HUES64 (cell line): ENCODE measurements around the gene PCDHGC5. TPM values are rescaled to one million over a fixed set of nuclear protein-coding genes. Genes with fewer than 3 reads are reported as not detected.
A peak's percentile ranks its signal among the peaks of the same experiment; 100 is the strongest.

Experiments
- H3K27ac ChIP-seq: 2 replicates; pipeline ENCODE4 v1.7.0; 2013; ENCODE audit warnings: low read depth, low read length, inconsistent platforms
- H3K27me3 ChIP-seq: 2 replicates; pipeline ENCODE4 v1.6.1; 2013; ENCODE audit warnings: mild to moderate bottlenecking, low read length; ENCODE audit not compliant: insufficient read depth
- H3K36me3 ChIP-seq: 2 replicates; pipeline ENCODE4 v1.6.1; 2013; ENCODE audit warnings: mild to moderate bottlenecking, low read length; ENCODE audit not compliant: insufficient read depth
- H3K4me1 ChIP-seq: 2 replicates; pipeline ENCODE4 v1.6.1; 2013; ENCODE audit warnings: mild to moderate bottlenecking, low read length, moderate library complexity; ENCODE audit not compliant: insufficient read depth
- H3K4me3 ChIP-seq: 2 replicates; pipeline ENCODE4 v1.5.1; 2013; ENCODE audit warnings: mild to moderate bottlenecking, low read length, moderate library complexity
- H3K9ac ChIP-seq: 2 replicates; pipeline ENCODE4 v1.6.1; 2013; ENCODE audit warnings: mild to moderate bottlenecking, low read depth, low read length
- H3K9me3 ChIP-seq: 2 replicates; pipeline ENCODE4 v1.6.1; 2013; ENCODE audit warnings: low read depth, low read length; ENCODE audit not compliant: insufficient read depth
- WGBS: fragments of 150-250, 120-280 bp; methylation state at CpG from one replicate; pipeline ENCODE4 v1.1.7; 2013; ENCODE audit warnings: missing lambda C conversion rate; 5-methylcytosine and 5-hydroxymethylcytosine counted together
- polyA plus RNA-seq, 2 experiments: library from polyadenylated mRNA; stranded (reverse); fragments of 50-300 nt; gene quantifications; one replicate each; pipeline ENCODE4 v1.2.3, GENCODE V29; 2013

Gene PCDHGC5
- 1.1 TPM for polyA plus RNA-seq (2013, experiment 1 of 2)
- 1.1 TPM for polyA plus RNA-seq (2013, experiment 2 of 2)

- H3K27ac ChIP-seq, result no peak within 1 kb of the TSS
- H3K9me3 ChIP-seq, result no peaks in the 10 kb centered on the region
- no peak within 1 kb of the TSS for H3K4me3 ChIP-seq
- H3K36me3 ChIP-seq, result peaks cover 5% of the 10 kb centered on the region; the same call in 1 of the 2 replicates
- H3K27me3 ChIP-seq, result peaks cover 19% of the 10 kb centered on the region
- no peak within 1 kb of the TSS for H3K9ac ChIP-seq
- peaks cover 10% of the 10 kb centered on the region for H3K4me1 ChIP-seq
- 69% methylated on average over 14 of the region's 14 CpGs for WGBS
These were observed at the start of gene PCDHGC5 for GRCh38 chr5:141488591-141489561. Gene PCDHGC5, plus strand, starts transcription at chr5:141489081. Its CDS starts 160 bp downstream, at chr5:141489241.

- 87% methylated on average over 10 of the region's 10 CpGs for WGBS
- Histone ChIP-seq H3K9me3 (peaks cover 5% of the 10 kb centered on the region; the same call in 1 of the 2 replicates), H3K4me3 (no peak overlapping the region), H3K36me3 (no peaks in the 10 kb centered on the region), H3K27ac (no peak overlapping the region), H3K27me3 (no peaks in the 10 kb centered on the region), H3K4me1 (no peaks in the 10 kb centered on the region), H3K9ac (no peak overlapping the region)
These were observed 49.3 kb upstream of the PCDHGC5 start for GRCh38 chr5:141439411-141440141.

- no peak overlapping the region for H3K9ac ChIP-seq
- WGBS, result 97% methylated on average over 9 of the region's 9 CpGs
- no peaks in the 10 kb centered on the region for H3K4me1 ChIP-seq
- H3K27ac ChIP-seq, result no peak overlapping the region
- H3K4me3 ChIP-seq, result no peak overlapping the region
- peaks cover 1% of the 10 kb centered on the region; the same call in 1 of the 2 replicates for H3K9me3 ChIP-seq
- H3K27me3 ChIP-seq, result no peaks in the 10 kb centered on the region
- no peaks in the 10 kb centered on the region for H3K36me3 ChIP-seq
These were observed 48.5 kb upstream of the PCDHGC5 start for GRCh38 chr5:141440341-141440740.

GRCh38 chr5:141441571-141442170 lies 47.2 kb upstream of the PCDHGC5 start:
- Histone ChIP-seq H3K27ac (no peak overlapping the region), H3K9me3 (no peaks in the 10 kb centered on the region), H3K9ac (no peak overlapping the region; the same call in 1 of the 2 replicates), H3K27me3 (no peaks in the 10 kb centered on the region), H3K4me1 (no peaks in the 10 kb centered on the region), H3K4me3 (no peak overlapping the region), H3K36me3 (no peaks in the 10 kb centered on the region)
- WGBS, result 97% methylated on average over 50 of the region's 50 CpGs

GRCh38 chr5:141465351-141465750 lies 23.5 kb upstream of the PCDHGC5 start:
- H3K4me1 ChIP-seq, result no peaks in the 10 kb centered on the region
- H3K9ac ChIP-seq, result no peak overlapping the region
- WGBS, result 91% methylated on average over 3 of the region's 3 CpGs
- no peaks in the 10 kb centered on the region for H3K27me3 ChIP-seq
- no peak overlapping the region for H3K27ac ChIP-seq
- H3K9me3 ChIP-seq, result no peaks in the 10 kb centered on the region
- H3K4me3 ChIP-seq, result no peak overlapping the region
- H3K36me3 ChIP-seq, result no peaks in the 10 kb centered on the region

- H3K4me3 ChIP-seq, result peak within 1 kb of the TSS; percentile 66
- H3K27ac ChIP-seq, result no peak within 1 kb of the TSS
- H3K36me3 ChIP-seq, result no peaks in the 10 kb centered on the region
- peaks cover 8% of the 10 kb centered on the region; the same call in 1 of the 2 replicates for H3K4me1 ChIP-seq
- WGBS, result 3% methylated on average over 28 of the region's 28 CpGs
- H3K9ac ChIP-seq, result peak within 1 kb of the TSS; percentile 32; the same call in 1 of the 2 replicates
- no peaks in the 10 kb centered on the region for H3K9me3 ChIP-seq
- H3K27me3 ChIP-seq, result peaks cover 19% of the 10 kb centered on the region
These were observed 13.2 kb upstream of the PCDHGC5 start, which contains the start of gene PCDHGC3 for GRCh38 chr5:141475625-141476131. Gene PCDHGC3, plus strand, starts transcription at chr5:141475966. Its CDS starts 151 bp downstream, at chr5:141476117.

- peak overlapping the region; percentile 32; the same call in 1 of the 2 replicates for H3K9ac ChIP-seq
- 10% methylated on average over 58 of the region's 58 CpGs for WGBS
These were observed 12.6 kb upstream of the PCDHGC5 start for GRCh38 chr5:141476132-141476911.

GRCh38 chr5:141477044-141477575 lies 11.8 kb upstream of the PCDHGC5 start:
- no peak overlapping the region for H3K27ac ChIP-seq

More at GRCh38 chr5:141476132-141476911, 12.6 kb upstream of the PCDHGC5 start:
- Histone ChIP-seq H3K9me3 (no peaks in the 10 kb centered on the region), H3K27ac (no peak overlapping the region), H3K36me3 (no peaks in the 10 kb centered on the region), H3K4me1 (peaks cover 8% of the 10 kb centered on the region; the same call in 1 of the 2 replicates), H3K27me3 (peaks cover 19% of the 10 kb centered on the region), H3K4me3 (peak overlapping the region; percentile 66)

GRCh38 chr5:141477815-141478214 lies 11.1 kb upstream of the PCDHGC5 start:
- Histone ChIP-seq H3K27me3 (peaks cover 19% of the 10 kb centered on the region), H3K36me3 (no peaks in the 10 kb centered on the region), H3K9me3 (no peaks in the 10 kb centered on the region), H3K4me1 (peaks cover 8% of the 10 kb centered on the region; the same call in 1 of the 2 replicates), H3K9ac (no peak overlapping the region), H3K27ac (no peak overlapping the region), H3K4me3 (no peak overlapping the region; the same call in 1 of the 2 replicates)
- 94% methylated on average over 13 of the region's 13 CpGs for WGBS

More at GRCh38 chr5:141477044-141477575, 11.8 kb upstream of the PCDHGC5 start:
- Histone ChIP-seq H3K9me3 (no peaks in the 10 kb centered on the region), H3K9ac (no peak overlapping the region), H3K4me3 (peak overlapping the region; percentile 66), H3K27me3 (peaks cover 19% of the 10 kb centered on the region), H3K4me1 (peaks cover 8% of the 10 kb centered on the region; the same call in 1 of the 2 replicates), H3K36me3 (no peaks in the 10 kb centered on the region)
- WGBS, result 91% methylated on average over 24 of the region's 24 CpGs
